ENCODE measurements around the gene CSAD.
"Not testable (repeated sequence)": the region's sequence is repeated elsewhere in the genome, so short reads cannot be mapped to it uniquely, and the experiment has no call there.

CSAD gene

GRCh38 chr12:53131844-53132243, 48.9 kb downstream of the CSAD start:
- no peaks in the 10 kb centered on the region for H3K4me1 Mint-ChIP-seq
- no peaks in the 10 kb centered on the region for H3K9me3 Mint-ChIP-seq
- no peaks in the 10 kb centered on the region for H3K27me3 Mint-ChIP-seq
- DNase-seq (no peak), ATAC-seq (no peak)
- H3K36me3 Mint-ChIP-seq (ENCODE audit: low read depth) = no peaks in the 10 kb centered on the region
- no peak overlapping the region for H3K27ac Mint-ChIP-seq
- no peak overlapping the region for H3K4me3 Mint-ChIP-seq

GRCh38 chr12:53128780-53129569, 51.8 kb downstream of the CSAD start:
- H3K4me3 Mint-ChIP-seq = no peak overlapping the region
- H3K27ac Mint-ChIP-seq = no peak overlapping the region
- no peak for DNase-seq
- no peak for ATAC-seq
- H3K36me3 Mint-ChIP-seq (ENCODE audit: low read depth) = no peaks in the 10 kb centered on the region
- H3K9me3 Mint-ChIP-seq = no peaks in the 10 kb centered on the region
- H3K27me3 Mint-ChIP-seq = no peaks in the 10 kb centered on the region
- no peaks in the 10 kb centered on the region for H3K4me1 Mint-ChIP-seq

- Mint-ChIP-seq H3K27ac (no peak overlapping the region), H3K4me1 (no peaks in the 10 kb centered on the region), H3K36me3 (ENCODE audit: low read depth) (no peaks in the 10 kb centered on the region), H3K9me3 (no peaks in the 10 kb centered on the region), H3K4me3 (no peak overlapping the region), H3K27me3 (no peaks in the 10 kb centered on the region)
- no peak for DNase-seq
- no peak for ATAC-seq
Measured at GRCh38 chr12:53127169-53127568, 53.6 kb downstream of the CSAD start.

GRCh38 chr12:53124352-53124723, 56.4 kb downstream of the CSAD start:
- Mint-ChIP-seq H3K36me3 (ENCODE audit: low read depth) (no peaks in the 10 kb centered on the region), H3K4me1 (no peaks in the 10 kb centered on the region), H3K9me3 (no peaks in the 10 kb centered on the region), H3K27ac (no peak overlapping the region), H3K27me3 (no peaks in the 10 kb centered on the region), H3K4me3 (no peak overlapping the region)
- DNase-seq (no peak), ATAC-seq (no peak)

- DNase-seq = no peak
- no peak overlapping the region for H3K4me3 Mint-ChIP-seq
- H3K9me3 Mint-ChIP-seq = no peaks in the 10 kb centered on the region
- H3K27ac Mint-ChIP-seq = no peak overlapping the region
- H3K4me1 Mint-ChIP-seq = no peaks in the 10 kb centered on the region
- no peak for ATAC-seq
- H3K27me3 Mint-ChIP-seq = no peaks in the 10 kb centered on the region
- H3K36me3 Mint-ChIP-seq (ENCODE audit: low read depth) = no peaks in the 10 kb centered on the region
Measured at GRCh38 chr12:53123578-53124351, 57.0 kb downstream of the CSAD start.

- Mint-ChIP-seq H3K36me3 (ENCODE audit: low read depth) (no peaks in the 10 kb centered on the region), H3K9me3 (no peaks in the 10 kb centered on the region), H3K27ac (no peak overlapping the region), H3K27me3 (no peaks in the 10 kb centered on the region), H3K4me1 (no peaks in the 10 kb centered on the region), H3K4me3 (no peak overlapping the region)
- ATAC-seq = no peak
- no peak for DNase-seq
Measured at GRCh38 chr12:53122961-53123468, 57.7 kb downstream of the CSAD start.

GRCh38 chr12:53120685-53121525, 59.8 kb downstream of the CSAD start:
- no peaks in the 10 kb centered on the region for H3K27me3 Mint-ChIP-seq
- H3K4me1 Mint-ChIP-seq = no peaks in the 10 kb centered on the region
- ATAC-seq (no peak), DNase-seq (no peak)
- H3K27ac Mint-ChIP-seq = no peak overlapping the region
- H3K36me3 Mint-ChIP-seq (ENCODE audit: low read depth) = no peaks in the 10 kb centered on the region
- H3K9me3 Mint-ChIP-seq = no peaks in the 10 kb centered on the region
- H3K4me3 Mint-ChIP-seq = no peak overlapping the region

GRCh38 chr12:53118751-53119300, 61.9 kb downstream of the CSAD start:
- Mint-ChIP-seq H3K36me3 (ENCODE audit: low read depth) (no peaks in the 10 kb centered on the region), H3K27me3 (no peaks in the 10 kb centered on the region), H3K4me3 (no peak overlapping the region), H3K4me1 (no peaks in the 10 kb centered on the region), H3K27ac (no peak overlapping the region), H3K9me3 (no peaks in the 10 kb centered on the region)
- no peak for ATAC-seq
- no peak for DNase-seq

- no peaks in the 10 kb centered on the region for H3K36me3 Mint-ChIP-seq (ENCODE audit: low read depth)
- DNase-seq (no peak), ATAC-seq (no peak)
- H3K27ac Mint-ChIP-seq = no peak overlapping the region
- no peaks in the 10 kb centered on the region for H3K27me3 Mint-ChIP-seq
- H3K4me3 Mint-ChIP-seq = no peak overlapping the region
- H3K9me3 Mint-ChIP-seq = no peaks in the 10 kb centered on the region
- H3K4me1 Mint-ChIP-seq = no peaks in the 10 kb centered on the region
Measured at GRCh38 chr12:53115891-53116648, 64.7 kb downstream of the CSAD start.

- H3K4me1 Mint-ChIP-seq = no peaks in the 10 kb centered on the region
- H3K27ac Mint-ChIP-seq = no peak overlapping the region
Measured at GRCh38 chr12:53115112-53115890, 65.4 kb downstream of the CSAD start.

GRCh38 chr12:53113951-53114350, 66.8 kb downstream of the CSAD start:
- Mint-ChIP-seq H3K4me1 (no peaks in the 10 kb centered on the region), H3K36me3 (ENCODE audit: low read depth) (no peaks in the 10 kb centered on the region), H3K4me3 (no peak overlapping the region), H3K9me3 (no peaks in the 10 kb centered on the region), H3K27ac (no peak overlapping the region), H3K27me3 (no peaks in the 10 kb centered on the region)
- no peak for DNase-seq
- no peak for ATAC-seq

More at GRCh38 chr12:53115112-53115890, 65.4 kb downstream of the CSAD start:
- H3K4me3 Mint-ChIP-seq = no peak overlapping the region
- DNase-seq (no peak), ATAC-seq (no peak)
- no peaks in the 10 kb centered on the region for H3K36me3 Mint-ChIP-seq (ENCODE audit: low read depth)
- no peaks in the 10 kb centered on the region for H3K27me3 Mint-ChIP-seq
- H3K9me3 Mint-ChIP-seq = no peaks in the 10 kb centered on the region

GRCh38 chr12:53113136-53113705, 67.5 kb downstream of the CSAD start:
- ATAC-seq = no peak
- H3K27me3 Mint-ChIP-seq = no peaks in the 10 kb centered on the region
- H3K9me3 Mint-ChIP-seq = no peaks in the 10 kb centered on the region
- H3K4me1 Mint-ChIP-seq = no peaks in the 10 kb centered on the region
- no peaks in the 10 kb centered on the region for H3K36me3 Mint-ChIP-seq (ENCODE audit: low read depth)
- no peak overlapping the region for H3K27ac Mint-ChIP-seq
- DNase-seq = no peak
- H3K4me3 Mint-ChIP-seq = no peak overlapping the region

GRCh38 chr12:53112431-53112830, 68.3 kb downstream of the CSAD start:
- not testable (repeated sequence) for H3K4me1 Mint-ChIP-seq; H3K36me3 Mint-ChIP-seq (ENCODE audit: low read depth); H3K27me3 Mint-ChIP-seq; ATAC-seq; H3K27ac Mint-ChIP-seq; DNase-seq; H3K9me3 Mint-ChIP-seq; H3K4me3 Mint-ChIP-seq
